OCI-LY1 (cell line): Measurements from ENCODE around the gene PDE3A.

Experiments
- H2AFZ ChIP-seq: fragments of 200-600 bp; sonication (generic), shearing (Covaris generic); 2 replicates; pipeline ENCODE4 v1.6.0; 2014; ENCODE audit warnings: antibody characterized with exemption, mild to moderate bottlenecking, low read length
- H3F3A ChIP-seq: fragments of 200-600 bp; sonication (generic), shearing (Covaris generic); 2 replicates; pipeline ENCODE4 v1.6.0; 2014; ENCODE audit warnings: mild to moderate bottlenecking, antibody characterized with exemption, low read length, moderate library complexity; ENCODE audit not compliant: insufficient read depth
- H3K27ac ChIP-seq: fragments of 200-600 bp; sonication (generic); 2 replicates; pipeline ENCODE4 v1.5.1; 2014; ENCODE audit warnings: low read length, mixed run types, mild to moderate bottlenecking, low read depth; ENCODE audit not compliant: poor library complexity, severe bottlenecking
- H3K27me3 ChIP-seq: fragments of 200-600 bp; sonication (generic); 2 replicates; pipeline ENCODE4 v1.6.0; 2014; ENCODE audit warnings: antibody characterized with exemption, mild to moderate bottlenecking, low read length, moderate library complexity; ENCODE audit not compliant: insufficient read depth
- H3K36me3 ChIP-seq: fragments of 200-600 bp; sonication (generic); 2 replicates; pipeline ENCODE4 v1.6.1; 2014; ENCODE audit warnings: mild to moderate bottlenecking, antibody characterized with exemption, low read length, moderate library complexity, mixed read lengths; ENCODE audit not compliant: insufficient read depth
- H3K4me1 ChIP-seq: fragments of 200-600 bp; sonication (generic); 2 replicates; pipeline ENCODE4 v1.5.1; 2014; ENCODE audit warnings: mild to moderate bottlenecking, low read length, moderate library complexity; ENCODE audit not compliant: insufficient read depth, severe bottlenecking
- H3K4me2 ChIP-seq: fragments of 200-600 bp; sonication (generic), shearing (Covaris generic); 2 replicates; pipeline ENCODE4 v1.6.1; 2014; ENCODE audit warnings: low read length
- H3K4me3 ChIP-seq: fragments of 200-600 bp; sonication (generic); 2 replicates; pipeline ENCODE4 v1.5.1; 2014; ENCODE audit warnings: low read length, low read depth, mild to moderate bottlenecking, mixed read lengths; ENCODE audit not compliant: poor library complexity, severe bottlenecking
- H3K79me2 ChIP-seq: fragments of 200-600 bp; shearing (Covaris generic); 2 replicates; pipeline ENCODE4 v1.6.1; 2016; ENCODE audit warnings: mixed run types, low read length, mixed read lengths; ENCODE audit not compliant: insufficient read depth
- H3K9ac ChIP-seq: fragments of 200-600 bp; sonication (generic), shearing (Covaris generic); 2 replicates; pipeline ENCODE4 v1.6.1; 2014; ENCODE audit warnings: mild to moderate bottlenecking, low read length, mixed read lengths
- H3K9me2 ChIP-seq: fragments of 200-600 bp; sonication (generic), shearing (Covaris generic); 2 replicates; pipeline ENCODE4 v1.6.1; 2014; ENCODE audit warnings: low read depth, mild to moderate bottlenecking, low read length, mixed read lengths
- H3K9me3 ChIP-seq: fragments of 200-600 bp; shearing (Covaris generic); 2 replicates; pipeline ENCODE4 v1.6.1; 2014; ENCODE audit warnings: low read length, mixed read lengths
- H4K20me1 ChIP-seq: fragments of 200-600 bp; sonication (generic), shearing (Covaris generic); 2 replicates; pipeline ENCODE4 v1.6.0; 2016; ENCODE audit warnings: mild to moderate bottlenecking, low read length; ENCODE audit not compliant: insufficient read depth
- CTCF ChIP-seq: fragments of 200-600 bp; sonication (generic), shearing (Covaris generic); IDR thresholded peaks from 2 replicates; pipeline ENCODE4 v1.5.1; 2017; ENCODE audit warnings: mild to moderate bottlenecking, antibody characterized with exemption, low read length, moderate library complexity, mixed read lengths
- EZH2 ChIP-seq: fragments of 200-600 bp; sonication (generic), shearing (Covaris generic); IDR thresholded peaks from 2 replicates; pipeline ENCODE4 v1.8.0; 2017; ENCODE audit warnings: borderline replicate concordance, mixed run types, mild to moderate bottlenecking, antibody characterized with exemption, low read length, moderate library complexity, mixed read lengths

The PDE3A gene

DNA sequence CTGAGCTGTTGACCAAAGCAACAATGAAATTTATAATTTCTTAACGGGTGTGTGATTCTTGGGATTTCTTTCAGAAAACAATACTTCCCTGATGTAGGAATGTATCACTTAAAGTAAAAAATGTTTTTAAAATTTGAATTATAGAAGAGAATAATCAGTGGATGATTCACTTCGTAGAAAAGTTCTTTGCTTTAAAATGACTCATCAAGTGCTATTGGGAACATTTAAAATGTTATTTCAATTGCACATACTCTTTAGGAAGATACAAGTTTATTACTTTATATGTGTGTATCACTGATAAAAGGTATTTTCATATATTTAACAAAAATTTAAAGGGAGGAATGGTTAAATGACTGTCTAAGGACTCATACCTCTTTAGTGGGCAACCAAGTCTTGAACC, 155.3 kb downstream of the PDE3A start:
- H3K4me3 ChIP-seq = no peak overlapping the region
- no peaks in the 10 kb centered on the region for H3K9me3 ChIP-seq
- H3K27ac ChIP-seq = no peak overlapping the region
- no peaks in the 10 kb centered on the region for H3K27me3 ChIP-seq
- no peak overlapping the region for H2AFZ ChIP-seq
- H3K36me3 ChIP-seq = no peaks in the 10 kb centered on the region
- H3F3A ChIP-seq = no peaks in the 10 kb centered on the region
- no peaks in the 10 kb centered on the region for H4K20me1 ChIP-seq
- H3K4me2 ChIP-seq = no peak overlapping the region
- no peaks in the 10 kb centered on the region for H3K4me1 ChIP-seq
- TF ChIP-seq CTCF (no peak), EZH2 (no peak)
- H3K9ac ChIP-seq = no peak overlapping the region
- no peaks in the 10 kb centered on the region for H3K79me2 ChIP-seq
- H3K9me2 ChIP-seq = no peaks in the 10 kb centered on the region

DNA sequence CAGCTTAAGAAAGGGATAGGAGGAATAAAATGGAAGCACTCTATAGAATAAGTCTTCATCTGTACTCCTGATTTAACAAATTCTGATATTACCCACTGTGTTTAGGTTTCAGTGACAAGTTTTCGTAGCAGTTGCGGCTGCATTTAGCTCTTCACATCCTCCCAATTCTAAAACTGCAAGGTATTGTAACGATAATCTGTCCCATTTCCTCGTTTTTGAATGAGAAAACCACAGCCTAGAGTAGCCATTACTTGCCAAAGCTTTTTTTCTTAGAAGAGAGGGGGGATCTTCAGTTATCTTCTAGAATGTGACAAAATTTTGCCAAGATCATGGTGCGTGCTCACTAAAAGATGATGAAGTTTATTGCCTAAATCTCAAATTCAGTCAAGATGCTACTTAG, 155.8 kb downstream of the PDE3A start:
- TF ChIP-seq EZH2 (no peak), CTCF (no peak)
- Histone ChIP-seq H3F3A (no peaks in the 10 kb centered on the region), H3K27ac (no peak overlapping the region), H3K9ac (no peak overlapping the region), H3K4me3 (no peak overlapping the region), H3K27me3 (no peaks in the 10 kb centered on the region), H3K9me3 (no peaks in the 10 kb centered on the region), H3K4me2 (no peak overlapping the region), H3K36me3 (no peaks in the 10 kb centered on the region), H3K4me1 (no peaks in the 10 kb centered on the region), H3K9me2 (no peaks in the 10 kb centered on the region), H2AFZ (no peak overlapping the region), H4K20me1 (no peaks in the 10 kb centered on the region), H3K79me2 (no peaks in the 10 kb centered on the region)

- H3K9ac ChIP-seq = no peak overlapping the region
- H3K79me2 ChIP-seq = no peaks in the 10 kb centered on the region
- H3K36me3 ChIP-seq = no peaks in the 10 kb centered on the region
- no peak overlapping the region for H2AFZ ChIP-seq
- H4K20me1 ChIP-seq = no peaks in the 10 kb centered on the region
- H3K4me3 ChIP-seq = no peak overlapping the region
- no peaks in the 10 kb centered on the region for H3K9me3 ChIP-seq
- no peak overlapping the region for H3K27ac ChIP-seq
- H3K4me2 ChIP-seq = no peak overlapping the region
- H3K27me3 ChIP-seq = no peaks in the 10 kb centered on the region
- no peak for TF ChIP-seq CTCF
- TF ChIP-seq EZH2 = no peak
- no peaks in the 10 kb centered on the region for H3F3A ChIP-seq
- H3K9me2 ChIP-seq = no peaks in the 10 kb centered on the region
- no peaks in the 10 kb centered on the region for H3K4me1 ChIP-seq
These were observed 156.8 kb downstream of the PDE3A start for GRCh38 chr12:20525064-20525610.
